HG02610 (cell line): ENCODE measurements around the gene MAVS.

Experiments used
- ATAC-seq: cut with Tn5 transposase; IDR thresholded peaks from one replicate; pipeline ENCODE4 v1.9.1; 2021; ENCODE audit warnings: mild to moderate bottlenecking, moderate library complexity; ENCODE audit not compliant: unreplicated experiment

Gene MAVS

GRCh38 chr20:3847429-3847940 lies 851 bp downstream of the MAVS start:
- no peak for ATAC-seq

GRCh38 chr20:3848565-3848964 lies 1.9 kb downstream of the MAVS start:
- no peak for ATAC-seq

- ATAC-seq = no peak
Observed at GRCh38 chr20:3854462-3854871, 7.8 kb downstream of the MAVS start.

- no peak for ATAC-seq
Observed at GRCh38 chr20:3857405-3857804, 10.8 kb downstream of the MAVS start.

GRCh38 chr20:3858689-3859088 lies 12.1 kb downstream of the MAVS start:
- ATAC-seq = no peak

GRCh38 chr20:3861191-3861590 lies 14.6 kb downstream of the MAVS start:
- ATAC-seq = no peak

GRCh38 chr20:3862333-3862732 lies 15.7 kb downstream of the MAVS start:
- ATAC-seq = no peak

GRCh38 chr20:3863317-3863716 lies 16.7 kb downstream of the MAVS start:
- ATAC-seq = no peak

- no peak for ATAC-seq
Observed at GRCh38 chr20:3864518-3864917, 17.9 kb downstream of the MAVS start.

- no peak for ATAC-seq
Observed at GRCh38 chr20:3865152-3865886, 18.7 kb downstream of the MAVS start.

- ATAC-seq = no peak
Observed at GRCh38 chr20:3865887-3866407, 19.3 kb downstream of the MAVS start.

GRCh38 chr20:3866464-3866863 lies 19.8 kb downstream of the MAVS start:
- no peak for ATAC-seq

GRCh38 chr20:3867802-3868201 lies 21.2 kb downstream of the MAVS start:
- no peak for ATAC-seq

GRCh38 chr20:3869839-3870634 lies 23.4 kb downstream of the MAVS start:
- no peak for ATAC-seq

GRCh38 chr20:3871550-3872265 lies 25.1 kb downstream of the MAVS start:
- ATAC-seq = no peak

- ATAC-seq = no peak
Observed at GRCh38 chr20:3873507-3873906, 26.9 kb downstream of the MAVS start.

GRCh38 chr20:3874194-3874844 lies 27.7 kb downstream of the MAVS start:
- no peak for ATAC-seq

- ATAC-seq = no peak
Observed at GRCh38 chr20:3875378-3875974, 28.8 kb downstream of the MAVS start.

- ATAC-seq = no peak
Observed at GRCh38 chr20:3876000-3876399, 29.4 kb downstream of the MAVS start.

- no peak for ATAC-seq
Observed at GRCh38 chr20:3876676-3877075, 30.0 kb downstream of the MAVS start.
